VCaP (cell line): ENCODE data around the gene STYXL1.

ENCODE experiments used
- H3K27ac ChIP-seq: fragments of 450-650 bp; 2 replicates; pipeline ENCODE4 v1.5.1; 2017
- TF ChIP-seq, protein P1 (sequence below): fragments of 450-650 bp; conservative IDR thresholded peaks from 2 replicates; pipeline ENCODE4 v1.5.1; 2017; ENCODE audit warnings: mild to moderate bottlenecking, moderate library complexity

Gene STYXL1

DNA sequence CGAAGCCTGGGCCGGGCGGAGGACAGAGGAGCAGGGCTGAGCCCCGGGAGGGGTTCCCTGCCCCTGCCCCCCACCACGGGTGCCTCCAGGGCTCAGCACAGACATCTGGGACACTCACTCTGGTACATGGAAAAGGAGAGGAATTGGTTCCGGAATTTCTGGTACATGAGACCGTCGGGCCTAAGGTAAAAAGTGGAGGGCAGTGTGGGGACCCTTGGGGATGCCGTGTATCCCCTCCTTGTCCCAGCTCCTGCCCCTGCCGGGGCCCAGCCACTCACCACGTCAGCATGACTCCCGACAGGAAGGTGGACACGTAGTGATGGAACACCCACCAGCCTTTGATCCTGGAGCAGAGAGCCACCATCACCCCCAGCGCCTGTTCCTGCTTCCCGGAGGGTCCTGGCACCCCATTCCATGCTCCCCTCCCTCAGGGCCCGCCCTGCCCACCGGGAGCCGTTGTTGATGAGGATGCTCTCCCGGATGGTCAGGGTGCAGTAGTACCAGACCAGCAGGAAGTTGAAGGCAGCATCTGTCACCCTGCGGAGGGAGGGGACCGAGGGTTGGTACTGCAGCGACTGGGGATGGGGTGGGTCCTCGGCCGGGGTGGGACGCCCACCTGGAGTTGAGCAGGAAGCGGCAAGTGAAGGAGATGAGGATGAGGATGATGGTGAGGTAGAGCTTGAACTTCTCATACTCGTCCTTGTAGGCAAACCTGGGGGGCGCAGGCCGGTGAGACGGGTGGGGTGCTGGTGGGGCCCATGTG is 59.8 kb downstream of the STYXL1 start:
- TF ChIP-seq, protein P1, sequence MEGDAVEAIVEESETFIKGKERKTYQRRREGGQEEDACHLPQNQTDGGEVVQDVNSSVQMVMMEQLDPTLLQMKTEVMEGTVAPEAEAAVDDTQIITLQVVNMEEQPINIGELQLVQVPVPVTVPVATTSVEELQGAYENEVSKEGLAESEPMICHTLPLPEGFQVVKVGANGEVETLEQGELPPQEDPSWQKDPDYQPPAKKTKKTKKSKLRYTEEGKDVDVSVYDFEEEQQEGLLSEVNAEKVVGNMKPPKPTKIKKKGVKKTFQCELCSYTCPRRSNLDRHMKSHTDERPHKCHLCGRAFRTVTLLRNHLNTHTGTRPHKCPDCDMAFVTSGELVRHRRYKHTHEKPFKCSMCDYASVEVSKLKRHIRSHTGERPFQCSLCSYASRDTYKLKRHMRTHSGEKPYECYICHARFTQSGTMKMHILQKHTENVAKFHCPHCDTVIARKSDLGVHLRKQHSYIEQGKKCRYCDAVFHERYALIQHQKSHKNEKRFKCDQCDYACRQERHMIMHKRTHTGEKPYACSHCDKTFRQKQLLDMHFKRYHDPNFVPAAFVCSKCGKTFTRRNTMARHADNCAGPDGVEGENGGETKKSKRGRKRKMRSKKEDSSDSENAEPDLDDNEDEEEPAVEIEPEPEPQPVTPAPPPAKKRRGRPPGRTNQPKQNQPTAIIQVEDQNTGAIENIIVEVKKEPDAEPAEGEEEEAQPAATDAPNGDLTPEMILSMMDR: no peak

DNA sequence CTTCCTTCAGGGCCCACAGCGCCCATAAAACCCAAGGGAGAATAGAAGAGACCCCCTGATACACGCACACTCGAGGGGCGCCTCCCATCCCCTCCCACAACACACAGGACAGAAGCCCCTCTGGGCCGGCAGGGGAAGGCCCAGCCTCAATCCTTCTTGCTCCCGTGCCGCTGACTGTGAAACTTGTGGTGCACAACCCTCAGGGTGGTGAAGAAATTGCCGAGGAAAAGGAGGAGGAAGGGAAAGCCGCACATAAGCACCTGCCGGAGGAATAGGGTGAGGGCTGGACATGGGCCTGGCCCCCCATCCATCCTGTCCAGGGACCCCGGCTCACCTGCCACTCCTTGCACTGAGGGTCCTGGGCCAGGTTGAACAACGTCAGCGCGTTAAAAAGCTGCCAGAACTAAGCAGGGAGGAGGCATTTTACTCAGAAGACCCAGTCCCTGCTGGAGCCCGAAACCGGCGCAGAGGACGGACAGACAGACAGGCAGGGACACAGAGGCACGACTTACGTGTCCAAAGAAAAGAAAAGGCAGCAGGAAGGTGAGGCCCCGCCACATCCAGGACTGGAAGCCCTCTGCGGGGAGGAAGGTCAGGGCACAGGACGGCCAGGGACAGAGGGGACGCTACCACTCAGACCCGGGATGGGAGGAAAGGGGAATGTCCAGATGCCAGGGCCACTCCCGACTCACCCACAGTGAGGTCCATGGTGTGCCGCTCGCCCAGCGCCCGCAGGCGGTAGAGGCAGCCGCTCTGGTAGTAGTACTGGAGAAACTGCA is 60.6 kb downstream of the STYXL1 start:
- TF ChIP-seq, protein P1: no peak
- H3K27ac ChIP-seq: no peak overlapping the region

More for the DNA sequence above, 59.8 kb downstream of the STYXL1 start:
- H3K27ac ChIP-seq: no peak overlapping the region

DNA sequence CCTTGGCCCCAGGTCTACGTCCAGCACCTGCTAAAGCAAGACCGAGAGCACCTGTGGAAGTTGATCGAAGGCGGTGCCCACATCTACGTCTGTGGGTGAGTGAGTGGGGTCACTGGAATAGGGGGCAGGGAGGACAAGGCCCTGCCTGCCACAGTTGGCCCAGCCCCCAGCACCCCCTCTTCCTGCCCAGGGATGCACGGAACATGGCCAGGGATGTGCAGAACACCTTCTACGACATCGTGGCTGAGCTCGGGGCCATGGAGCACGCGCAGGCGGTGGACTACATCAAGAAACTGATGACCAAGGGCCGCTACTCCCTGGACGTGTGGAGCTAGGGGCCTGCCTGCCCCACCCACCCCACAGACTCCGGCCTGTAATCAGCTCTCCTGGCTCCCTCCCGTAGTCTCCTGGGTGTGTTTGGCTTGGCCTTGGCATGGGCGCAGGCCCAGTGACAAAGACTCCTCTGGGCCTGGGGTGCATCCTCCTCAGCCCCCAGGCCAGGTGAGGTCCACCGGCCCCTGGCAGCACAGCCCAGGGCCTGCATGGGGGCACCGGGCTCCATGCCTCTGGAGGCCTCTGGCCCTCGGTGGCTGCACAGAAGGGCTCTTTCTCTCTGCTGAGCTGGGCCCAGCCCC is 61.5 kb downstream of the STYXL1 start:
- no peak overlapping the region for H3K27ac ChIP-seq
- TF ChIP-seq, protein P1: no peak

- no peak overlapping the region for H3K27ac ChIP-seq
- TF ChIP-seq, protein P1: no peak
Observed at GRCh38 chr7:75985518-75986146, 62.2 kb downstream of the STYXL1 start.

- H3K27ac ChIP-seq: no peak overlapping the region
- TF ChIP-seq, protein P1: no peak
Observed at GRCh38 chr7:75985009-75985517, 62.7 kb downstream of the STYXL1 start.

- no peak overlapping the region for H3K27ac ChIP-seq
- TF ChIP-seq, protein P1: no peak
Observed at GRCh38 chr7:75984130-75985008, 63.4 kb downstream of the STYXL1 start.
